ENCODE measurements around the gene BSN. TPM values are rescaled to one million over a fixed set of nuclear protein-coding genes. Genes with fewer than 3 reads are reported as not detected.
A peak's percentile ranks its signal among the peaks of the same experiment; 100 is the strongest.

Gene BSN
- total RNA-seq, 1 donor from 2014 or later = 46.9 TPM

DNA sequence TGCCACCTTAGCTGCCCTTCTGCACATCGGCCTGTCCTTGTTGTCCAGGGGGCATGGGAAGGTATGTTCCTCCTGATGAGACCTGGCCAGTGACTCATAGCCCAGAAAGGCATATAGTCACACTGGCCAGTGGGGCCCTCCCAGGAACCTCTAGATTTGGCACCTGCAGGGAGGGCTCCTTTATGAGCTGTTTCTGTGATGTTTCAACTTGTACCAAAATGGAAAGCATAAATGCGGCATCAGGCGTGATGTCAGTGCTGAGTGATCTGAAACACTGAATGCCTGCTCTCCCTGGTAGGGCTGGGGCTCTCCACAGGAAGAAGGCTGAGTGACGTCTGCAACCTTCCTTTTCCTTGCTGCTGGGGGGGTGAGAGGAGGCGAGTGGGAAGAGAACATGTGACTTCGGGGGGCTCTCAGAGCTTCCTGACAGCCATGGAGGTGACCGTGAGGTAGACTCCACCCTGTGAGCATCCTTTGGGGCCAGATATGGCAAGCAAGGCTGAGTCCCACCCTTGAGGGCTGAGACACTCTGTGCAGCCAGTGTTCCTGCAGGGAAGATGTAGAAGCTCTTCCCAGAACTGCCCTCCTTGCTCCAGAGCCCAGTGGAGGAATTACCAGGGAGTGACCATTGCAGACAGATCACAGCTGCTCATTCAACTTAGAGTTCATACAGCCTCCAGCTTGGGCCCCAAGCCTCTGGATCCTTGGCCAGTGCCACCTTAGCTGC is 82.8 kb downstream of the BSN start:
- peaks cover 2% of the 10 kb centered on the region for H3K36me3 Mint-ChIP-seq (ENCODE audit: unreplicated experiment)
- no peak overlapping the region for H3K4me3 Mint-ChIP-seq (ENCODE audit: unreplicated experiment)
- peaks cover 3% of the 10 kb centered on the region for H3K4me1 Mint-ChIP-seq (ENCODE audit: low read depth, unreplicated experiment)
- TF ChIP-seq, protein P1, sequence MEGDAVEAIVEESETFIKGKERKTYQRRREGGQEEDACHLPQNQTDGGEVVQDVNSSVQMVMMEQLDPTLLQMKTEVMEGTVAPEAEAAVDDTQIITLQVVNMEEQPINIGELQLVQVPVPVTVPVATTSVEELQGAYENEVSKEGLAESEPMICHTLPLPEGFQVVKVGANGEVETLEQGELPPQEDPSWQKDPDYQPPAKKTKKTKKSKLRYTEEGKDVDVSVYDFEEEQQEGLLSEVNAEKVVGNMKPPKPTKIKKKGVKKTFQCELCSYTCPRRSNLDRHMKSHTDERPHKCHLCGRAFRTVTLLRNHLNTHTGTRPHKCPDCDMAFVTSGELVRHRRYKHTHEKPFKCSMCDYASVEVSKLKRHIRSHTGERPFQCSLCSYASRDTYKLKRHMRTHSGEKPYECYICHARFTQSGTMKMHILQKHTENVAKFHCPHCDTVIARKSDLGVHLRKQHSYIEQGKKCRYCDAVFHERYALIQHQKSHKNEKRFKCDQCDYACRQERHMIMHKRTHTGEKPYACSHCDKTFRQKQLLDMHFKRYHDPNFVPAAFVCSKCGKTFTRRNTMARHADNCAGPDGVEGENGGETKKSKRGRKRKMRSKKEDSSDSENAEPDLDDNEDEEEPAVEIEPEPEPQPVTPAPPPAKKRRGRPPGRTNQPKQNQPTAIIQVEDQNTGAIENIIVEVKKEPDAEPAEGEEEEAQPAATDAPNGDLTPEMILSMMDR (IDR thresholded peaks at IDR 0.05; ENCODE audit: partially characterized antibody, unreplicated experiment) = no peak
- no peak overlapping the region for H3K27ac Mint-ChIP-seq (ENCODE audit: unreplicated experiment)
- H3K27me3 Mint-ChIP-seq (ENCODE audit: unreplicated experiment) = peaks cover 14% of the 10 kb centered on the region
- DNase-seq = no peak
- H3K9me3 Mint-ChIP-seq (ENCODE audit: unreplicated experiment) = peaks cover 9% of the 10 kb centered on the region

DNA sequence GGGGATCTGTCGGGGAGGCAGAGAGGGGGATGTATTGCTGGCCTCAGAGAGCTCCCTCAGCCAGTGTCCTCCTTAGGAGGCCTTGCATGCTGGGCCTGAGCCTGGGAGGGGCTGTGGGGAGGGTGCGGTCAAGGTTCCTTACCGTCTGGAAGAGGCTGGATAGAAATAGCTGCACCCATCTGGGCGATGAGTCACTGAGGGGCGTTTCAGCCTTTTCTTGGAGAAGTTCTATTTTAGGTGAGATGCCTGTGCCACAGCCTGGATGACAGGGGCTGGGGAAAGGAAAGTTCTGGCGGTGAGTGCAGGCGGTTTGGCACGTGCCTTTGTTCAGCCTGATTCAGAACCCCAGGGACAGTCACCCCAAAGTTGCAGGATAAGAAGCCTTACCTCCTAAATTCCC is 84.2 kb downstream of the BSN start:
- Mint-ChIP-seq H3K27me3 (ENCODE audit: unreplicated experiment) (peaks cover 14% of the 10 kb centered on the region), H3K4me1 (ENCODE audit: low read depth, unreplicated experiment) (peaks cover 3% of the 10 kb centered on the region), H3K36me3 (ENCODE audit: unreplicated experiment) (no peaks in the 10 kb centered on the region), H3K4me3 (ENCODE audit: unreplicated experiment) (no peak overlapping the region), H3K9me3 (ENCODE audit: unreplicated experiment) (peaks cover 9% of the 10 kb centered on the region), H3K27ac (ENCODE audit: unreplicated experiment) (no peak overlapping the region)
- TF ChIP-seq, protein P1 (IDR thresholded peaks at IDR 0.05; ENCODE audit: partially characterized antibody, unreplicated experiment) = no peak
- DNase-seq = no peak

DNA sequence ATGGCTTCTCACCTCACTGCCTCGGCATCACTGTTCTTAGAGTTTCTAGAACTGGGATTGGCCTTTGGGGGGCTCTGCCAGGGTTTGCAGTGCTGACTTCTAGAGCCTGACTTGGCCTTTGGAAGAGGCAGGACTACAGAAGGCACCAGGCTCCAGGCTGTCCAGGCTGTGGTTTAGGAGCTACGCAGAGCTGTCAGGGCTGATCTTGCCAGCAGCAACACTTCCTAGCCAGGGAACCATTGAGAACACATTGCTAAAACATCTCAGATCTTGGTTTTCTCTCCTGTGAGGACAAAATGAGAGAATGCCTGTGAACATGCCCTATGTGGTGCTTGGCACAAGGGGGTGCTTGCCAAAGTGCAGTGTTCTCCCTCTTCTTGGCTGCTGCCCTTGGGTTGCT is 85.3 kb downstream of the BSN start:
- Mint-ChIP-seq H3K4me1 (ENCODE audit: low read depth, unreplicated experiment) (no peaks in the 10 kb centered on the region), H3K9me3 (ENCODE audit: unreplicated experiment) (peaks cover 9% of the 10 kb centered on the region), H3K27me3 (ENCODE audit: unreplicated experiment) (peaks cover 14% of the 10 kb centered on the region), H3K36me3 (ENCODE audit: unreplicated experiment) (no peaks in the 10 kb centered on the region), H3K27ac (ENCODE audit: unreplicated experiment) (no peak overlapping the region), H3K4me3 (ENCODE audit: unreplicated experiment) (no peak overlapping the region)
- no peak for DNase-seq
- TF ChIP-seq, protein P1 (IDR thresholded peaks at IDR 0.05; ENCODE audit: partially characterized antibody, unreplicated experiment) = no peak

DNA sequence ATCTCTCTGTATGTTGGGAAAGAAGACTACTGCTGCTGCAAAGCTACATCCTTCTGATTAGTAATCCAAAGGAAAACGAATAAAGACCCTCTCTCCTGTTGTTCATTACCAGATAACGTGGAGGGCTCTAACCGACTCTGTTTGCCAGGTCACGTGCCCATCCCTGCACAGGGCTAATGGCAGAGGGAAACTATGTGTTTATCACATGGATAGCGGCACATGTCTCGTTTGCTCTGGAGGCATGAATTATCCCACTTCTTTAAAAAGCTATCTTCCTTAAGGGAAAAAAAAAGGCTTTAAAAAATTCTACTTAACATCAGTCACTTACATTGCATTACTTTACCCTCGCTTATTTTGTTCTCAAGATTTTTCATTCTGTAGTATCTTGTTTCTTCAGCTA is 87.0 kb downstream of the BSN start:
- peaks cover 14% of the 10 kb centered on the region for H3K27me3 Mint-ChIP-seq (ENCODE audit: unreplicated experiment)
- H3K9me3 Mint-ChIP-seq (ENCODE audit: unreplicated experiment) = peaks cover 9% of the 10 kb centered on the region
- H3K4me1 Mint-ChIP-seq (ENCODE audit: low read depth, unreplicated experiment) = peaks cover 3% of the 10 kb centered on the region
- H3K4me3 Mint-ChIP-seq (ENCODE audit: unreplicated experiment) = no peak overlapping the region
- peaks cover 9% of the 10 kb centered on the region for H3K36me3 Mint-ChIP-seq (ENCODE audit: unreplicated experiment)
- no peak for DNase-seq
- TF ChIP-seq, protein P1 (IDR thresholded peaks at IDR 0.05; ENCODE audit: partially characterized antibody, unreplicated experiment) = no peak
- peak overlapping the region; percentile 33 for H3K27ac Mint-ChIP-seq (ENCODE audit: unreplicated experiment)

DNA sequence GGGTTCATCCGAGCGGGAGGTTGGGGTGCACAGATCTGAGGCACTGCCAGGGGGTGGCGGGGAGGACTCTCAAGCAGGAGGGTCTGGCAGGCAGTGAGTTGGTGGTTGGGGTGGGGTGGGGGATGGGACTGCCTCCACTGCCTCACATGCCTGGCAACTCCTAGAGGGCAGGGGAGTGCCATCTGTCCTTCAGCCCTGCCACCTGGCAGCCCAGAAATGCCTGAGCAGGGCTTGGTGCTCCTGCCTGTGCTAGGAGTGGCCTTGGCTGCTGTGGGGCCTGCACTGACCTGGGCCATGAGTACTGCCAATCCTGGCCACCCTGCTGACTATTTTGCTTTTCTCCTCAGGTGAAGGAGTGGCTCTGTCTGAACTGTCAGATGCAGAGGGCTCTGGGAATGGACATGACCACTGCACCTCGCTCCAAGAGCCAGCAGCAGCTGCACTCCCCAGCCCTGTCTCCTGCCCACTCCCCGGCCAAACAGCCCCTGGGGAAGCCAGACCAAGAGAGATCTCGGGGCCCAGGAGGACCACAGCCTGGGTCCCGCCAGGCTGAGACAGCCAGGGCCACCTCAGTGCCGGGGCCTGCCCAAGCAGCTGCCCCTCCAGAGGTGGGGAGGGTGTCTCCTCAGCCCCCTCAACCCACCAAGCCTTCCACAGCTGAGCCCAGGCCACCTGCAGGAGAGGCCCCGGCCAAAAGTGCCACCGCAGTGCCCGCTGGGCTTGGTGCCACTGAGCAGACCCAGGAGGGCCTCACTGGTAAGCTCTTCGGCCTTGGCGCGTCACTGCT is 87.8 kb downstream of the BSN start:
- Mint-ChIP-seq H3K9me3 (ENCODE audit: unreplicated experiment) (peaks cover 6% of the 10 kb centered on the region), H3K4me1 (ENCODE audit: low read depth, unreplicated experiment) (peaks cover 6% of the 10 kb centered on the region), H3K4me3 (ENCODE audit: unreplicated experiment) (no peak overlapping the region), H3K27ac (ENCODE audit: unreplicated experiment) (no peak overlapping the region), H3K27me3 (ENCODE audit: unreplicated experiment) (peaks cover 16% of the 10 kb centered on the region), H3K36me3 (ENCODE audit: unreplicated experiment) (peaks cover 9% of the 10 kb centered on the region)
- no peak for DNase-seq
- TF ChIP-seq, protein P1 (IDR thresholded peaks at IDR 0.05; ENCODE audit: partially characterized antibody, unreplicated experiment) = no peak

Measured in glutamatergic neuron (in vitro differentiated cells).